HEK293 (cell line): Measurements from ENCODE around the gene TTLL10.

ENCODE experiments used
- CTCF ChIA-PET: fragments of 350-600 bp; formaldehyde crosslinking; extraction: SDS; loops from one replicate; lab custom pipeline; 2021; ENCODE audit warnings: antibody characterized with exemption; lab: Yijun Ruan, JAX
- POLR2A ChIA-PET: fragments of 300-600 bp; formaldehyde crosslinking; extraction: SDS; loops from one replicate; lab custom pipeline; 2020; ENCODE audit warnings: antibody characterized with exemption, inconsistent platforms; lab: Yijun Ruan, JAX
- H3K27ac ChIP-seq: fragments of 200-500 bp; sonication (Bioruptor generic); 2 replicates; pipeline ENCODE4 v1.5.1; 2014; ENCODE audit warnings: low read depth, low read length, control low read depth, inconsistent platforms; ENCODE audit errors: extremely low read depth
- H3K36me3 ChIP-seq, 2 experiments: fragments of 200-500 bp in 1 of 2; sonication (Bioruptor generic) in 1 of 2; 1 replicate in 1 of 2; 2 replicates in 1 of 2; pipeline ENCODE4 v1.5.1; 2014 to 2017; ENCODE audit warnings: inconsistent platforms in 2 of 2, low read length in 2 of 2; ENCODE audit not compliant: control insufficient read depth in 2 of 2, insufficient read depth in 1 of 2
- H3K4me1 ChIP-seq: fragments of 200-500 bp; sonication (Bioruptor generic); 2 replicates; pipeline ENCODE4 v1.5.1; 2014; ENCODE audit warnings: mild to moderate bottlenecking, low read length, inconsistent platforms; ENCODE audit not compliant: control insufficient read depth, insufficient read depth
- H3K4me3 ChIP-seq: 2 replicates; pipeline ENCODE4 v1.5.1; 2011; ENCODE audit warnings: low read depth, mild to moderate bottlenecking, control low read depth, low read length, moderate library complexity
- H3K9me3 ChIP-seq: fragments of 200-500 bp; sonication (Bioruptor generic); 2 replicates; pipeline ENCODE4 v1.5.1; 2014; ENCODE audit warnings: low read depth, low read length, inconsistent platforms; ENCODE audit not compliant: control insufficient read depth, insufficient read depth
- FEZF1 ChIP-seq: fragments of 450-650 bp; formaldehyde crosslinking; IDR thresholded peaks from 2 replicates; pipeline ENCODE4 v1.5.1; 2016; ENCODE audit warnings: missing biosample characterization, missing genetic modification characterization
- GFI1B ChIP-seq: fragments of 450-650 bp; formaldehyde crosslinking; IDR thresholded peaks from 2 replicates; pipeline ENCODE4 v1.5.1; 2016; ENCODE audit warnings: missing biosample characterization, missing genetic modification characterization
- KLF10 ChIP-seq: fragments of 450-650 bp; IDR thresholded peaks from 2 replicates; pipeline ENCODE4 v1.5.1; 2018; ENCODE audit warnings: missing biosample characterization, mild to moderate bottlenecking, missing genetic modification characterization
- KLF8 ChIP-seq: fragments of 450-650 bp; formaldehyde crosslinking; IDR thresholded peaks from 2 replicates; pipeline ENCODE4 v1.5.1; 2016; ENCODE audit warnings: missing biosample characterization, missing genetic modification characterization
- KLF9 ChIP-seq: fragments of 450-650 bp; formaldehyde crosslinking; IDR thresholded peaks from 2 replicates; pipeline ENCODE4 v1.5.1; 2016; ENCODE audit warnings: missing biosample characterization, missing genetic modification characterization, low read depth
- MYNN ChIP-seq: fragments of 450-650 bp; formaldehyde crosslinking; IDR thresholded peaks from 2 replicates; pipeline ENCODE4 v1.5.1; 2016; ENCODE audit warnings: missing biosample characterization, missing genetic modification characterization, borderline replicate concordance
- OSR2 ChIP-seq: fragments of 450-650 bp; formaldehyde crosslinking; IDR thresholded peaks from 2 replicates; pipeline ENCODE4 v1.5.1; 2016; ENCODE audit warnings: missing biosample characterization, missing genetic modification characterization
- ZBTB7A ChIP-seq: fragments of 450-650 bp; formaldehyde crosslinking; IDR thresholded peaks from 2 replicates; pipeline ENCODE4 v1.5.1; 2016; ENCODE audit warnings: low read depth, missing biosample characterization, missing genetic modification characterization
- ZEB2 ChIP-seq: fragments of 450-650 bp; formaldehyde crosslinking; IDR thresholded peaks from 2 replicates; pipeline ENCODE4 v1.5.1; 2016; ENCODE audit warnings: missing biosample characterization, missing genetic modification characterization
- ZNF114 ChIP-seq: fragments of 450-650 bp; formaldehyde crosslinking; IDR thresholded peaks from 2 replicates; pipeline ENCODE4 v1.5.0; 2017; ENCODE audit warnings: missing biosample characterization, missing genetic modification characterization
- ZNF350 ChIP-seq: fragments of 450-650 bp; formaldehyde crosslinking; IDR thresholded peaks from 2 replicates; pipeline ENCODE4 v1.5.0; 2017; ENCODE audit warnings: missing biosample characterization, mild to moderate bottlenecking, missing genetic modification characterization
- ZNF404 ChIP-seq: fragments of 450-650 bp; formaldehyde crosslinking; IDR thresholded peaks from 2 replicates; pipeline ENCODE4 v1.5.1; 2017; ENCODE audit warnings: missing biosample characterization, missing genetic modification characterization
- ZNF426 ChIP-seq: fragments of 450-650 bp; formaldehyde crosslinking; IDR thresholded peaks from 2 replicates; pipeline ENCODE4 v1.5.1; 2017; ENCODE audit warnings: missing biosample characterization, missing genetic modification characterization, mild to moderate bottlenecking, inconsistent platforms, moderate library complexity
- ZNF501 ChIP-seq: fragments of 450-650 bp; formaldehyde crosslinking; IDR thresholded peaks from 2 replicates; pipeline ENCODE4 v1.5.1; 2016; ENCODE audit warnings: missing biosample characterization, missing genetic modification characterization
- ZNF530 ChIP-seq: fragments of 450-650 bp; formaldehyde crosslinking; IDR thresholded peaks from 2 replicates; pipeline ENCODE4 v1.5.1; 2016; ENCODE audit warnings: low read depth, missing biosample characterization, missing genetic modification characterization
- ZNF621 ChIP-seq: fragments of 450-650 bp; formaldehyde crosslinking; IDR thresholded peaks from 2 replicates; pipeline ENCODE4 v1.5.1; 2017; ENCODE audit warnings: missing biosample characterization, missing genetic modification characterization
- TF ChIP-seq, protein P1 (sequence below): fragments of 450-650 bp; formaldehyde crosslinking; IDR thresholded peaks from 2 replicates; pipeline ENCODE4 v1.5.1; 2017; ENCODE audit warnings: missing biosample characterization, missing genetic modification characterization
- TF ChIP-seq, protein P2 (sequence below): fragments of 450-650 bp; formaldehyde crosslinking; IDR thresholded peaks from 2 replicates; pipeline ENCODE4 v1.5.1; 2016; ENCODE audit warnings: missing biosample characterization, missing genetic modification characterization
- TF ChIP-seq, protein P3 (sequence below): fragments of 450-650 bp; formaldehyde crosslinking; IDR thresholded peaks from 2 replicates; pipeline ENCODE4 v1.5.1; 2016; ENCODE audit warnings: missing biosample characterization, missing genetic modification characterization
- TF ChIP-seq, protein P4 (sequence below): fragments of 450-650 bp; formaldehyde crosslinking; IDR thresholded peaks from 2 replicates; pipeline ENCODE4 v1.5.1; 2016; ENCODE audit warnings: missing biosample characterization, missing genetic modification characterization
- TF ChIP-seq, protein P5 (sequence below): fragments of 450-650 bp; formaldehyde crosslinking; IDR thresholded peaks from 2 replicates; pipeline ENCODE4 v1.5.1; 2016; ENCODE audit warnings: missing biosample characterization, missing genetic modification characterization
- TF ChIP-seq, protein P6 (sequence below): fragments of 450-650 bp; formaldehyde crosslinking; IDR thresholded peaks from 2 replicates; pipeline ENCODE4 v1.5.1; 2016; ENCODE audit warnings: missing biosample characterization, missing genetic modification characterization, borderline replicate concordance

TTLL10 gene

DNA sequence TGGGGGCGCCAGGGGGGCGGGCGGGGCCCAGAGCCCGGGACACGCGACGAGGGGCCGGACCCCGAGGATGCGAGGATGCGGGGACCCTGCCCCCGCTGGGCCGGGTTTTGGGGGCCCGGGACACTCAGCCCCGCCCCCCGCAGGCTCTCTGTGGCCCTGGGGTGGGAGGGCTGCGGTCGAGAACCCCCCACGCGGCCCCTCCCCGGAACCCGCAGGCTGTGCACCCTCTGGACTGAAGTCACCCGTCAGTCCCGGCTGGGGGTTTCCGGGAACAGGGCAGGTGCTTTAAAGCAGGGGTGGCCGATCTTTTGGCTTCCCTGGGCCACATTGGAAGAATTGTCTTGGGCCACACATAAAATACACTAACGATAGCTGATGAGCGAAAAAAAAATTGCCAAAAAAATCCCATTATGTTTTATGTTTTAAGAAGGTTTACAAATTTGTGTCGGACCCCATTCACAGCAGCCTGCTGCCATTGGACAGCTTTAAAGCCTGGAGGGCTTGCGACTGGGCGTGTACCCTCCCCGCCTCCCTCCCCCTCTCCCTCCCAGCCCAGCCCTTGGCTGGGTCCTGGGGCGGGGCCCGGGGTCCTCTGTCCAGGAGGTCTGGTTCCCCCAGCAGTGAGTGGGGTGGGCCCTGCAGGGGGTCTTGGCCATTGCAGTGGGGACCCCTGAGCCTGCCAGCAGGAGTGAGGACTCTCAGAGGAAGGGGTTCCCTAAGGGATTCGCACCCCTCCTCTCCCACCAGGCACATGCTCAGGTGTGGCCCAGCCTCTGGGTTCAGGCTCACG is 36.2 kb upstream of the TTLL10 start (continued):
- TF ChIP-seq OSR2 (tag by site-specific recombination): no peak

DNA sequence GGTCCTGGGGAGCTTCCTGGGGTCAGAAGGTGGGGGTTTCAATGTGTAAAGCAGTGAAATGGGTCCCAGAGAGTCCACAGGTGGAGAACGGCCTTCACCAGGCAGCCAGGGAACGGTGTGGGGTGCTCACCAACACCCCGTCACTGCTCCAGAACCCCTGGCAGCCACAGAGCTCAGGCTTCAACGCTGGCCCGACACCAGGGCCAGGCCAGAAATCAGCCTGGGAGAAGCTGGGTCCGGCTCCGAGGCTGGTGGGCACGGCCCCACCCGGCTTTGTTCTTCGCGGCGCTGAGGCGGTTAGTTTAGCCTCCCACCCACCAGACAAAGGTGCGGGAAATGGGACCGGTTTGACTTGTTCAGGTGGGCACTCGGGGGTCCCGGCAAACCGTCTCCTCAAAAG is 33.0 kb upstream of the TTLL10 start:
- ChIA-PET POLR2A (no interaction called here), CTCF (interaction anchor here (1.7 kb wide), 1 partner anchor 18 kb away, joined by 4 read pairs; no protein-coding TSS in a partner anchor)
- no peak overlapping the region for H3K27ac ChIP-seq
- no peaks in the 10 kb centered on the region for H3K36me3 ChIP-seq
- H3K4me1 ChIP-seq: no peaks in the 10 kb centered on the region
- no peak overlapping the region for H3K4me3 ChIP-seq
- no peaks in the 10 kb centered on the region for H3K9me3 ChIP-seq
- TF ChIP-seq, protein P1, sequence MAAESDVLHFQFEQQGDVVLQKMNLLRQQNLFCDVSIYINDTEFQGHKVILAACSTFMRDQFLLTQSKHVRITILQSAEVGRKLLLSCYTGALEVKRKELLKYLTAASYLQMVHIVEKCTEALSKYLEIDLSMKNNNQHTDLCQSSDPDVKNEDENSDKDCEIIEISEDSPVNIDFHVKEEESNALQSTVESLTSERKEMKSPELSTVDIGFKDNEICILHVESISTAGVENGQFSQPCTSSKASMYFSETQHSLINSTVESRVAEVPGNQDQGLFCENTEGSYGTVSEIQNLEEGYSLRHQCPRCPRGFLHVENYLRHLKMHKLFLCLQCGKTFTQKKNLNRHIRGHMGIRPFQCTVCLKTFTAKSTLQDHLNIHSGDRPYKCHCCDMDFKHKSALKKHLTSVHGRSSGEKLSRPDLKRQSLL (tag by site-specific recombination): no peak
- TF ChIP-seq ZEB2 (tag by site-specific recombination) (no peak), KLF8 (tag by site-specific recombination) (0 out of 2 replicates have a peak, but pooled peaks have one; percentile 29), ZNF501 (no peak), ZNF350 (no peak), FEZF1 (no peak), KLF10 (tag by site-specific recombination) (no peak), GFI1B (no peak), ZNF404 (tag by site-specific recombination) (no peak), ZBTB7A (tag by site-specific recombination) (peak; percentile 74; the same call in 1 of the 2 replicates), ZNF114 (tag by site-specific recombination) (no peak), ZNF621 (tag by site-specific recombination) (no peak), KLF9 (no peak), MYNN (no peak), ZNF530 (no peak), ZNF426 (tag by site-specific recombination) (no peak)
- TF ChIP-seq, protein P2, sequence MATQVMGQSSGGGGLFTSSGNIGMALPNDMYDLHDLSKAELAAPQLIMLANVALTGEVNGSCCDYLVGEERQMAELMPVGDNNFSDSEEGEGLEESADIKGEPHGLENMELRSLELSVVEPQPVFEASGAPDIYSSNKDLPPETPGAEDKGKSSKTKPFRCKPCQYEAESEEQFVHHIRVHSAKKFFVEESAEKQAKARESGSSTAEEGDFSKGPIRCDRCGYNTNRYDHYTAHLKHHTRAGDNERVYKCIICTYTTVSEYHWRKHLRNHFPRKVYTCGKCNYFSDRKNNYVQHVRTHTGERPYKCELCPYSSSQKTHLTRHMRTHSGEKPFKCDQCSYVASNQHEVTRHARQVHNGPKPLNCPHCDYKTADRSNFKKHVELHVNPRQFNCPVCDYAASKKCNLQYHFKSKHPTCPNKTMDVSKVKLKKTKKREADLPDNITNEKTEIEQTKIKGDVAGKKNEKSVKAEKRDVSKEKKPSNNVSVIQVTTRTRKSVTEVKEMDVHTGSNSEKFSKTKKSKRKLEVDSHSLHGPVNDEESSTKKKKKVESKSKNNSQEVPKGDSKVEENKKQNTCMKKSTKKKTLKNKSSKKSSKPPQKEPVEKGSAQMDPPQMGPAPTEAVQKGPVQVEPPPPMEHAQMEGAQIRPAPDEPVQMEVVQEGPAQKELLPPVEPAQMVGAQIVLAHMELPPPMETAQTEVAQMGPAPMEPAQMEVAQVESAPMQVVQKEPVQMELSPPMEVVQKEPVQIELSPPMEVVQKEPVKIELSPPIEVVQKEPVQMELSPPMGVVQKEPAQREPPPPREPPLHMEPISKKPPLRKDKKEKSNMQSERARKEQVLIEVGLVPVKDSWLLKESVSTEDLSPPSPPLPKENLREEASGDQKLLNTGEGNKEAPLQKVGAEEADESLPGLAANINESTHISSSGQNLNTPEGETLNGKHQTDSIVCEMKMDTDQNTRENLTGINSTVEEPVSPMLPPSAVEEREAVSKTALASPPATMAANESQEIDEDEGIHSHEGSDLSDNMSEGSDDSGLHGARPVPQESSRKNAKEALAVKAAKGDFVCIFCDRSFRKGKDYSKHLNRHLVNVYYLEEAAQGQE: no peak
- TF ChIP-seq, protein P3, sequence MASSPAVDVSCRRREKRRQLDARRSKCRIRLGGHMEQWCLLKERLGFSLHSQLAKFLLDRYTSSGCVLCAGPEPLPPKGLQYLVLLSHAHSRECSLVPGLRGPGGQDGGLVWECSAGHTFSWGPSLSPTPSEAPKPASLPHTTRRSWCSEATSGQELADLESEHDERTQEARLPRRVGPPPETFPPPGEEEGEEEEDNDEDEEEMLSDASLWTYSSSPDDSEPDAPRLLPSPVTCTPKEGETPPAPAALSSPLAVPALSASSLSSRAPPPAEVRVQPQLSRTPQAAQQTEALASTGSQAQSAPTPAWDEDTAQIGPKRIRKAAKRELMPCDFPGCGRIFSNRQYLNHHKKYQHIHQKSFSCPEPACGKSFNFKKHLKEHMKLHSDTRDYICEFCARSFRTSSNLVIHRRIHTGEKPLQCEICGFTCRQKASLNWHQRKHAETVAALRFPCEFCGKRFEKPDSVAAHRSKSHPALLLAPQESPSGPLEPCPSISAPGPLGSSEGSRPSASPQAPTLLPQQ: no peak
- TF ChIP-seq, protein P4, sequence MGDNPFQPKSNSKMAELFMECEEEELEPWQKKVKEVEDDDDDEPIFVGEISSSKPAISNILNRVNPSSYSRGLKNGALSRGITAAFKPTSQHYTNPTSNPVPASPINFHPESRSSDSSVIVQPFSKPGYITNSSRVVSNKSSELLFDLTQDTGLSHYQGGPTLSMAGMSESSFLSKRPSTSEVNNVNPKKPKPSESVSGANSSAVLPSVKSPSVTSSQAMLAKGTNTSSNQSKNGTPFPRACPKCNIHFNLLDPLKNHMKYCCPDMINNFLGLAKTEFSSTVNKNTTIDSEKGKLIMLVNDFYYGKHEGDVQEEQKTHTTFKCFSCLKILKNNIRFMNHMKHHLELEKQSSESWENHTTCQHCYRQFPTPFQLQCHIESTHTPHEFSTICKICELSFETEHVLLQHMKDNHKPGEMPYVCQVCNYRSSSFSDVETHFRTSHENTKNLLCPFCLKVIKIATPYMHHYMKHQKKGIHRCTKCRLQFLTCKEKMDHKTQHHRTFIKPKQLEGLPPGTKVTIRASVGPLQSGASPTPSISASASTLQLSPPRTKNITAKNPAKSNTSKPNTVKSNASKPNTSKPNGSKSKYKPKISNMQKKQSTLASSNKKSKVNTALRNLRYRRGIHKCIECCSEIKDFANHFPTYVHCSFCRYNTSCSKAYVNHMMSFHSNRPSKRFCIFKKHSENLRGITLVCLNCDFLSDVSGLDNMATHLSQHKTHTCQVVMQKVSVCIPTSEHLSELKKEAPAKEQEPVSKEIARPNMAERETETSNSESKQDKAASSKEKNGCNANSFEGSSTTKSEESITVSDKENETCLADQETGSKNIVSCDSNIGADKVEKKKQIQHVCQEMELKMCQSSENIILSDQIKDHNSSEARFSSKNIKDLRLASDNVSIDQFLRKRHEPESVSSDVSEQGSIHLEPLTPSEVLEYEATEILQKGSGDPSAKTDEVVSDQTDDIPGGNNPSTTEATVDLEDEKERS: no peak
- TF ChIP-seq, protein P5, sequence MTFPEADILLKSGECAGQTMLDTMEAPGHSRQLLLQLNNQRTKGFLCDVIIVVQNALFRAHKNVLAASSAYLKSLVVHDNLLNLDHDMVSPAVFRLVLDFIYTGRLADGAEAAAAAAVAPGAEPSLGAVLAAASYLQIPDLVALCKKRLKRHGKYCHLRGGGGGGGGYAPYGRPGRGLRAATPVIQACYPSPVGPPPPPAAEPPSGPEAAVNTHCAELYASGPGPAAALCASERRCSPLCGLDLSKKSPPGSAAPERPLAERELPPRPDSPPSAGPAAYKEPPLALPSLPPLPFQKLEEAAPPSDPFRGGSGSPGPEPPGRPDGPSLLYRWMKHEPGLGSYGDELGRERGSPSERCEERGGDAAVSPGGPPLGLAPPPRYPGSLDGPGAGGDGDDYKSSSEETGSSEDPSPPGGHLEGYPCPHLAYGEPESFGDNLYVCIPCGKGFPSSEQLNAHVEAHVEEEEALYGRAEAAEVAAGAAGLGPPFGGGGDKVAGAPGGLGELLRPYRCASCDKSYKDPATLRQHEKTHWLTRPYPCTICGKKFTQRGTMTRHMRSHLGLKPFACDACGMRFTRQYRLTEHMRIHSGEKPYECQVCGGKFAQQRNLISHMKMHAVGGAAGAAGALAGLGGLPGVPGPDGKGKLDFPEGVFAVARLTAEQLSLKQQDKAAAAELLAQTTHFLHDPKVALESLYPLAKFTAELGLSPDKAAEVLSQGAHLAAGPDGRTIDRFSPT (tag by site-specific recombination): 0 out of 2 replicates have a peak, but pooled peaks have one; percentile 23
- TF ChIP-seq, protein P6, sequence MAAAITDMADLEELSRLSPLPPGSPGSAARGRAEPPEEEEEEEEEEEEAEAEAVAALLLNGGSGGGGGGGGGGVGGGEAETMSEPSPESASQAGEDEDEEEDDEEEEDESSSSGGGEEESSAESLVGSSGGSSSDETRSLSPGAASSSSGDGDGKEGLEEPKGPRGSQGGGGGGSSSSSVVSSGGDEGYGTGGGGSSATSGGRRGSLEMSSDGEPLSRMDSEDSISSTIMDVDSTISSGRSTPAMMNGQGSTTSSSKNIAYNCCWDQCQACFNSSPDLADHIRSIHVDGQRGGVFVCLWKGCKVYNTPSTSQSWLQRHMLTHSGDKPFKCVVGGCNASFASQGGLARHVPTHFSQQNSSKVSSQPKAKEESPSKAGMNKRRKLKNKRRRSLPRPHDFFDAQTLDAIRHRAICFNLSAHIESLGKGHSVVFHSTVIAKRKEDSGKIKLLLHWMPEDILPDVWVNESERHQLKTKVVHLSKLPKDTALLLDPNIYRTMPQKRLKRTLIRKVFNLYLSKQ (tag by site-specific recombination): no peak
